ENCODE results near the gene NIT2.
"Not testable (repeated sequence)": the region's sequence is repeated elsewhere in the genome, so short reads cannot be mapped to it uniquely, and the experiment has no call there.

Gene NIT2

GRCh38 chr3:100334488-100335351 is at the start of gene NIT2:
NIT2 (plus strand) TSS chr3:100334757; CDS start chr3:100334792, 35 bp downstream.
- peak; percentile 83 for DNase-seq

- no peak for DNase-seq
These were observed 46.2 kb upstream of the NIT2 start for GRCh38 chr3:100288288-100288894.

DNA sequence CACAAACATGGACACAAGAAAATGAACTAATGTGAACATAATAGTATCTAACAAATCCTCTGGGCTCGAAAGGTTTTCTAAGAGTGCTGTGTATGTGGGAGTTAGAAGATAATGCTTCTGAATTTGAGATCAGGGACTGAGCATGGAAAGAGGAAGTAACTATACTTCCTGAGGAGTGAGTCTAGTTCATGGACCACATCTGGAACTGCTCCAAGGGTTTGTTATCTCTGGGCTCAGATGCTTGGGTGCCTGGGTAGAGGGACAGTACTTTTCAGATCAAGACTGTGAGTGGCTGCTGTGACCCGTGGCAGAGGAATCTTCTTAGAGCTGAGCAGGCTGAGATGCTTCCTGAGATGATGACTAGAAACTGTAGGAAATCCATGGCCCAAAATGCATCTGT is 45.2 kb upstream of the NIT2 start:
- no peak for DNase-seq

DNA sequence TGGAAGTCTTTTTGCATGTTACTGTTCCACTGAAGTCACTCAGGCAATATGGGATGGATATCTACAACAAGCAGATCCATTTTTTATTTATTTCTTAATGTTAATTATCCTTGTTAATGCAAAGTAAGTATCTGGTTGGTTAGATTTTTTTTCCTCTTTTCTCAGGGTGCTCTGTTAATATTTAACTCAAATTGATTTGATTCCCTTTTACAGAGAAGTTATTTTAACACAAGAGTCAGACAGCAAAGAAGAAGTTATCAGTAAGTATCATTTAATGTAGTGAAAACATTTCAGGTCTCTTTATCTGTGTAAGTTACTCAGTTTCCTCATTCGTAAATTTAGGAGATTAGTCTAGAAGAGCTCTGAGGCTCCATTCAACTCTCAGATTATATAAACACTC is 39.5 kb upstream of the NIT2 start:
- DNase-seq: no peak

GRCh38 chr3:100297784-100298183 is 36.8 kb upstream of the NIT2 start:
- no peak for DNase-seq

DNA sequence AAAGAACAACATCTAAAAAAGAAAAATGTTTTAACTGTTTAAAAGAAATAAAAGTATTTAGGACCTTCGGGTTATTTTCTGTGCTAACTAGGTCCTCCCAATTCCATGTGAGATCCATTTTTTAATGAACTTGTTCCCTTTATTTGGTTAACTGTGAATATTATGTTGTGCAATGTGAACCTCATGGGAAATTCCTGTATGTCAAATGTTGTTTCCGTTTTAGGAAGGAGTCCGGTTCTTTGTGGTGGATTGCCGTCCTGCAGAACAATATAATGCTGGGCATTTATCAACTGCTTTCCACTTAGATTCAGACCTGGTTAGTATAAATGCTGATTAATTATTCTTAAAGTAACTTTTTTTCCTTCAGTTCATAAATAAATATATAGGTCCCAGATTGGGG is 35.5 kb upstream of the NIT2 start:
- DNase-seq: no peak

DNA sequence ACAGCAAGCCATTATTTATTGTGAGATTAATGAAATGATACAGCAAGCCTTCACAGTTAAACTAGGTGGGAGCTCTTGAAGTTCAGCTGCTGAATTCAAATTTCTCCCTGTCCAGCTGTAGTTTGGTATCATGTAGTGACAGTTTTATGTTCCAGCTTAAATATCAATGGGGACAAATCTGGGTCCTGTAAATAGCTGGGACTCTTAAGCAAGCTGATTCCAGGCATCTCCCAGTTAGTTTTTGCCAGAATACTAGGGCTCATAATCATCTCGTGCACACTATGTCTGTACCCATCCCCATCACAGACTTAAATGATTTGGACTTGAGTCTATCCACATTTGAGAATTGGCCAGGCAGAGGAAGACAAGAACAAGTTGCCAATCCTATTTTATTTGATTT is 27.9 kb upstream of the NIT2 start:
- no peak for DNase-seq

- no peak for DNase-seq
These were observed 24.1 kb upstream of the NIT2 start for GRCh38 chr3:100310355-100310965.

DNA sequence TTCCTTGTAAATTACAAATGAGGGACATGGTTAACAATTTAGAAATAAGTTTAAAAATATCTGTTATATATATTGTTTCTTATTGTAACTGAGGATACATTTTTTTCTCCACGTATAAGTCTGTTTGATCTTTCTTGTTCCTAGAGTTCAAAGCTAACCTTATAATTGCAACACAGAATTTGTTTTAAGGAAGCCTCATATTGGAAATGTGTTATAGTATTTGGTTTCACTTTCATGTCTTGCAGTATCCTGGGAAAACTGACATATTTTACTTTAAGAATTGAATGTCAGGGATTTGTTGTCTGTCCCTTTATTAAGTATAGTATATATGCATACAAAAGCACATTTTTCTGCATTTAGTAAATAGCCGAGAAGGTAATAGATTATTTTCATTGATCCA is 23.5 kb upstream of the NIT2 start:
- no peak for DNase-seq

DNA sequence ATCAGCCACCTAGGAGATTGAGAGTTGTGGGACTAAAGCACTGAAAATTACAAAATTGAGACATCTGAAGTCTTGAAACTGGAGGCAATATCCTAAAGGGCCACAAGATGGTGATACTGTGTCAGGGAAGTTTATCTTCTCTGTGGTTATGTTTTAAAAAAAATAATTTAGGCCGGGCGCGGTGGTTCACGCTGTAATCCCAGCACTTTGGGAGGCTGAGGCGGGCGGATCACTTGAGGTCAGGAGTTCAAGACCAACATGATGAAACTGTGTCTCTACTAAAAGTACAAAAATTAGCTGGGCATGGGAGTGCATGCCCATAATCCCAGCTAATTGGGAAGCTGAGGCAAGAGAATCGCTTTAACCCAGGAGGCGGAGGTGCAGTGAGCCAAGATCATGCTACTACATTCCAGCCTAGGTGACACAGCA is 17.9 kb upstream of the NIT2 start:
- DNase-seq: no peak

DNA sequence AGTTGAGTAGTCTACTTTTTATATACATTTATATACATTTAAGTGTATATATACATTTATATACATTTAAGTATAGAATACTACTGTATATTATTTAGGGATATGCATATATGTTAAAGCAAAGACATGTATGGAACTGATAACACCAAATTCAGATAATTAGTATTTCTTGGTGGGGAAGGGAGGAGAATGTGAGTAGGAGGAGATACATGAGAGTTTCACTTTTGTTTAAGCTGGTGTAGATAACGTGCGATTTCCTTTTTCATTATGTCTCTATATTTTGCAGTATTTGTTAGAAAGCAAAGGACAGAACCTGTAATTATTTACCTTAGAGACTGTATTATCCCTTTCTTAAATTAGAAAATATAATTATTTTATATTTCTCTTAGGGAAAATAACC is 16.6 kb upstream of the NIT2 start:
- DNase-seq: no peak

GRCh38 chr3:100319951-100320350 is 14.6 kb upstream of the NIT2 start:
- no peak for DNase-seq

- no peak for DNase-seq
These were observed 10.5 kb upstream of the NIT2 start for GRCh38 chr3:100324044-100324443.

DNA sequence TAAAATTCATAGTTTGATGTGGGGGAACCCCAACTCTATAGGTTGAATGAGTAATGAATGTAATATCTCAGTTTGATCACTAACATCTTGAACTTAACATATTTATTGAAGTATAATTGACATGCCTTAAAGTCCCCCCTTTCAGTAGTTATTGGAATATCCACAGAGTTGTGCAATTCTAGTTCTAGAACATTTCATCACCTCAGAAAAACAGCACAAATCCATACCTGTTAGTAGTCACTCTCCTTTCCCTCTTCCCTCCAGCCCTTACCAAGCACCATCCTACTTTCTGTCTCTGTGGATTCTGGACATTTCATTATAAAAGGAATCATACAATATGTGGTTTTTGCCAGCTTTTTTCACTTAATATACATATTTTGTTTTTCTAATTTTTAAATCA is 8.7 kb upstream of the NIT2 start:
- DNase-seq: no peak

- DNase-seq: not testable (repeated sequence)
These were observed 7.2 kb upstream of the NIT2 start for GRCh38 chr3:100327377-100327776.

GRCh38 chr3:100329800-100330489 is 4.6 kb upstream of the NIT2 start:
- no peak for DNase-seq

DNA sequence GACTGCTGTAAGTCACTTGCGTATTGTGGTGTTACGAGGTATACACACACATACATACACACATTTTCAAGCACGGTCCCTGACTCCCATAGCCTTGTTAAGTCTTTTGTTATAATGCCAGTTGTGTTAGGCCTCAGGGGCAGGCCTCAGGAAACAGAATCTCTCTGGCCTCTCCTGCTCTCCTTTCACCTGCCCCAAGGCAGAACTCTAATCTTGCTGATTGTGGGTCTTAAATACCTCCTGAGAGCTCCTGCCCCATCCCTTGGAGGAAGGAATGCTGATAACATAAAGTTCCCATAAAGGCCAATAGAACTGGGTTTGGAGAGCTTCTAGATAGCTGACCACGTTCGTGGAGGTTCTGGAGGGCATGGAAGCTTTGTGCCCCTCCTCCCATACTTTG is 3.9 kb upstream of the NIT2 start:
- DNase-seq: no peak

GRCh38 chr3:100331660-100332059 is 2.9 kb upstream of the NIT2 start:
- no peak for DNase-seq

DNA sequence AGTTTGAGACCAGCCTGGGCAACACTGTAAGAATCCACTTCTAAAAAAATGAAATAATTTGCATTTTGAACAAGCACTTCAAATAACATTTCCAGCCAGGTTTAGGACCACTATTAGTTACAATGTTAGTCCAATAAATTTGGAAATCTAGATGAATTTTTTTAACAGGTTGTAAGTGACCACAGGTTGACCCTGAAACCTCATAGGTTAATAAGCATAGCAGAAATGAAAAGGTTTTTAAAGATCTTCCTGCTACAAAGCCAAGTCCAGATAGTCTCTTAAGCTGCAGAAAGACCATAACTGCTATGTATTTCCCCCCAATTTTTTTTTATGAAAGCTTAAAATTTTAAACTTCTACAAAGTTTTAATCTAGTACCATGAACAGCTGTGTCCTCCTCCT is 1.5 kb upstream of the NIT2 start:
- no peak for DNase-seq

GRCh38 chr3:100333970-100334487 is 528 bp upstream of the NIT2 start:
- DNase-seq: no peak

- DNase-seq: no peak
These were observed 877 bp downstream of the NIT2 start for GRCh38 chr3:100335434-100335833.

DNA sequence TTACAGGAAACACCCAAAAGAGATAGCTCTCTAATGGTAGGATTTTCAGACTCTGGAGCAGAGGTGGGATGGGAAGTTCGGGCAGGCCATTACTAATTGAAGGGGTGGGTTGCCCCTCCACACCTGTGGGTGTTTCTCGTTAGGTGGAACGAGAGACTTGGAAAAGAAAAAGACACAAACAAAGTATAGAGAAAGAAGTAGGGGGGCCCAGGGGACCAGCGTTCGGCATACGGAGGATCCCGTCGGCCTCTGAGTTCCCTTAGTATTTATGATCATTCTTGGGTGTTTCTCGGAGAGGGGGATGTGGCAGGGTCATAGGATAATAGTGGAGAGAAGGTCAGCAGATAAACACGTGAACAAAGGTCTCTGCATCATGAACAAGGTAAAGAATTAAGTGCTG is 1.7 kb downstream of the NIT2 start:
- DNase-seq: not testable (repeated sequence)

DNA sequence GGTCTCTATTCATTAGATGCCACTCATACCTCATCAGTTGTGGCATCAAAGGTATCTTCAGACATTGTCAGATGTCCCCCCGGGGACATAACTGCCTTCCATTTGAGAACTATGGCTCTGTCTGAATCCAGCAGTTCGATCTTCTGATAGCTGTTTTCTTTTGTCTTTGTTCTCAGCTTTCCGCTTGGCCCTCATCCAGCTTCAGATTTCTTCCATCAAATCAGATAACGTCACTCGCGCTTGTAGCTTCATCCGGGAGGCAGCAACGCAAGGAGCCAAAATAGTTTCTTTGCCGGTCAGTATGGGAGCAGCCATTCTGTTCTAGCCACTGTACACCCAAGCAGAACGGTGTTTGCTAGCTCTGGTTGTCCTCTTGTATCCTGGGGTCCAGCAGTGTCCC is 4.4 kb downstream of the NIT2 start:
- no peak for DNase-seq
